Hepatic stellate cell (primary cell): ENCODE results near the gene TGFBR3L.
A peak's percentile ranks its signal among the peaks of the same experiment; 100 is the strongest.
"Not testable (repeated sequence)": the region's sequence is repeated elsewhere in the genome, so short reads cannot be mapped to it uniquely, and the experiment has no call there.

Experiments used
- DNase-seq: peaks from one replicate; pipeline ENCODE4 v3.0.0; 2011; ENCODE audit warnings: low spot score

TGFBR3L gene

DNA sequence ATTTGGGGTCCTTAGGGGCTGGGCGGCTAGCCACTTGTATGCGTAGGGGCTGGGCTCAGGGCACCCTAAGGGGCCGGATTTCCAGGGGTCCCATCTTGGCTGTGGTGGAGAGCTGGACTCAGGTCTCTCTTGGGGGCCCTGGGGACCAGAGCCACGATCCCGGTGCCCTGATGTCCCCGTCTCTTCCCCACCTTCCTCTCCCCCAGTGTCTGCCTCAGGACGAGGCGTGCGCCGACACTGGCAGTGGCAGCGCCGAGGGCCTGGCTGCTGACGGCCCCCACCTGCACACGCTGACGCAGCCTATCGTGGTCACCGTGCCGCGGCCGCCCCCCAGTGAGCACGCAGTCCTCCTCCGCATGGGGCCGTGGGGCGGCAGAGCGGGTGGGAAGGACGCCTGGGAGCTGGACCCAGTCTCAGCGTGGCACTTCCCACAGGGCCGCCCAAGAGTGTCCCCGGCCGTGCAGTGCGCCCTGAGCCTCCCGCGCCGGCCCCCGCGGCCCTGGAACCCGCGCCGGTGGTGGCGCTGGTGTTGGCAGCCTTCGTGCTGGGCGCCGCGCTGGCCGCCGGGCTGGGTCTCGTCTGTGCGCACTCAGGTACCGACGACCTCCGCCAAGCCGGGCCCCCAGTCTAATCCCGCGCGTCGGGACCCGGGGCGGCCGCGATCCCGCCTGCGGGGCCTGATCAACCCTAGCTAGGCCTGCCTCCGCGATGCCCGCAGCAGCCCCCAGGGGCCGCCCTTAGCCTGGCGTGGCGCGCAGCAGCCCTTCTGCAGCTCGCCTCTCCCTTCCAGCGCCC is 2.8 kb downstream of the TGFBR3L start:
- DNase-seq: peak; percentile 84

DNA sequence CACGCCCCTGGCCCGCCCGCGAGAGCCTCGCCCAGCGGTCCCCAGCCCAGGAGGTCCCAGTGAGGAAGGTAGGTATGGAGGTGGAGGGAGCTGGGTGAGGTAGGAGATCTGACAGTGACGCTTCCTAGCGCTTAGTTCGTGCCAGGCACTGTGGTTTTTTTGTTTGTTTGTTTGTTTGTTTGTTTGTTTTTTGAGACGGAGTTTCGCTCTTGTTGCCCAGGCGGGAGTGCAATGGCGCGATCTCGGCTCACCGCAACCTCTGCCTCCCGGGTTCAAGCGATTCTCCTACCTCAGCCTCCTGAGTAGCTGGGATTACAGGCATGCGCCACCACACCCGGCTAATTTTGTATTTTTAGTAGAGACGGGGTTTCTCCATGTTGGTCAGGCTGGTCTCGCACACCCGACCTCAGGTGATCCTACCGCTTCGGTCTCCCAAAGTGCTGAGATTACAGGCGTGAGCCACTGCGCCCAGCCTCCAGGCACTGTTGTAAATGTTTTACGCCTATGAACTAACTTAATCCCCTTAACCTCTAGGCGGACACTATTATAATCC is 3.5 kb downstream of the TGFBR3L start:
- not testable (repeated sequence) for DNase-seq

DNA sequence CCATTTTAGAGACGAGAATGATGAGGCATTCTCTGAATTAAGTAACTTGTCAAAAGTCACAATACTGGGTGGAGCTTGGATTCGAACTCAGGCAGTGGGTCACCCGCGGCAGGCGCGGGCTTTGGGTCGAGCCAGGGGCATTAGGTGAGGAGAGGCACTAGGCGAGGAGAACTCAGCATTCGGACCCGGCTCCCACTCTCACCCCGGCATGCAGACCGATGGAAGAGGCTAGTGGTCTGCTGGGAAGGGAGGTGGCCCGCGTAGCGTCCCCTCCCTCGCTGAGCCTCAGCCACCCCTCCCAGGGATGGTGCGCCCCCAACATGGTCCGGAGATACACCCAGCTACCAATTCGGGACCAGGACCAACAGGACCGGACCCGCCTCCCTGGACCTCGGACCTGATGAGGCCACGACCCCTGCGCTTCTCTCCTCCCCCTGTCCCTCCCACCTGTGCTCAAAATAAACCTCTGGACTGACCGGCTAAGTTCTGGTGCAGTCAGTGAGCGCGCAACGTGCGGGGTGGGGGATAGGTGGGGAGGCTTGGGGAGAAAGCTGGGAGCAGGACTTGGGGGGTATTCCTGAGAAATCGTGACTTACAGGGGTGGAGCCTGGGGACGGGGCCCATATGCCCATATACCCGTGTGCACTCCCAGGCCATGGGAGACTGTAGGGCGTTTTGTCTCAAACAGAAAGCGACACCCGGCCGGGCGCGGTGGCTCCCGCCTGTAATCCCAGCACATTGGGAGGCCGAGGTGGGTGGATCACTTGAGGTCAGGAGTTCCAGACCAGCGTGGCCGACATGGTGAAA is 4.2 kb downstream of the TGFBR3L start:
- DNase-seq: no peak

DNA sequence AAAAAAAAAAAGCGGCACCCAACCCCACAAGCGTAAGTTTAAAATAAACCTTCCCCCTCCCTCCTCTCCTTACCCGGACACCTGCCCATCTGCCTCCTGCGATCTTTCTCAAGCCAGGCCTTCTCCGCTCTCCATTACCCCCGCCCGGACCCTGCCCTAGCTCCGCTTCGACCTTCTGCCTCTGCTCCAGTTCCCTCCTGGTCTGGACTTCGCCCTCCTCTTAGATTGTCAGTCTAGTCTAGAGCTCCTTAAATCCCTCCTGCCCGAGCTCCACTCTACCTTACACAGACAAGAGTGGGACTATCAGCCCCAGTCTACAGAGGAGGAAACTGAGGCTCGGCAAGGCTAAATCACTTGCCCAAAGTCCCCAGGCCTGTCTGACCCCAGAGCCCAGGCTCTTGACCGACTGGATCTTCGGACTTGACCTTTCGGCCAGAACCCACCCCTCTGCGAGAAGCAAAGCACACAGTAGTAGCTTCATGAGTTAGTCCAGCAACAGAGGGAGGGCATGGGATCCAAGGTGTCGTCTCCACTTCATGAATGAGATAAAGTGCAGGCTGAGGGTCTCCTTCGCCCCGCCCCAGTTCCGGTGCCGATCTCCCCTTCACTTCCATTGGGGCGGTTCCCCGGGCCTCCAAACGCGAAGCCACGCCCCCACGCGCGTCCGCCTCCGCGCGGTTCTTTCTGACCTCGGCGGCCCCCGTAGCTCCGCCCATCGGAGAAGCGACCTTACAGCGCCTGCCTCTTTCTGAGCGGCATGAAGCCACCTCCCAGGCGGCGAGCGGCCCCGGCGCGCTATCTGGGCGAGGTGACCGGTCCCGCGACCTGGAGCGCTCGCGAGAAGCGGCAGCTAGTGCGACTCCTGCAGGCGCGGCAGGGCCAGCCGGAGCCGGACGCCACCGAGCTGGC is 5.2 kb downstream of the TGFBR3L start, which contains the start of gene SNAPC2:
TSS of gene SNAPC2 (plus strand) at position 729 of the 909 bp plus-strand sequence. CDS start at position 758, 29 bp downstream.
- peak; percentile 94 for DNase-seq

DNA sequence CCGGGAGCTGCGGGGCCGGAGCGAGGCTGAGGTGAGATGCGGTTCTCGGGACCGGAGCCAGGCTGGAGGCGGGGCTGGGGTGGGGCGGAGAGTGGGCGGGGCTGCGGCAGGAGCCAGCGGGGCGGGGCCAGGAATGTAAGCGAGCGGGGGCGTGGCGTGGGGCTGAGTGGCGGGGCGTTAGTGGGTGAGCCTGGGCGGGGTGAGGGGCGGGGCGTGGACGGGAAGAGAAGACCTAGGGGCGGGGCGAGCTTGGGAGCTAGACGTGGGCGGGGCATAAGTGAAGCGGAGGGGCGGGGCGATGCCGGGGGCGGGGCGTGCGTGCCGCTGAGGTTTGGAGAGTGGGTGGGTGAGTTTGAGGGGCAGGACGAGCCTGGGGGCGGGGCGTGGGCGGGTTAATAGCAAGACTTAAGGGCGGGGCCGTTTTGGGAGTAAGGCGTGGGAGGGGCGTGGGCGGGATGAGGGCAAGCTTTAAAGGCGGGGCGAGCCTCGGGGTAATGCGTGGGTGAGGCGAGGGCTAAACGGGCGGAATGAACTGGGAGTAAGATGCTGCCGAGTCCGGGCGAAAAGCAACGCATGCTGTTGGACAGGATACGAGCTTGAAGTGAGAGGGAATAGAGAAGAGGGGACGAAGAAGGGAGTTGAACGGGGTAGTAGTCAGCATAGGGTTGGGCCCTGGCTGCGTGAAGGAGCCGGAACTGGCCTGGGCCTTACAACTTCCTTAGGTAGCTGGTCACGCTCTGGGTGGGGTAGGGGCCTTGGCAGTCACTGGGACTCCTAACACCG is 6.1 kb downstream of the TGFBR3L start:
- DNase-seq: peak; percentile 96

DNA sequence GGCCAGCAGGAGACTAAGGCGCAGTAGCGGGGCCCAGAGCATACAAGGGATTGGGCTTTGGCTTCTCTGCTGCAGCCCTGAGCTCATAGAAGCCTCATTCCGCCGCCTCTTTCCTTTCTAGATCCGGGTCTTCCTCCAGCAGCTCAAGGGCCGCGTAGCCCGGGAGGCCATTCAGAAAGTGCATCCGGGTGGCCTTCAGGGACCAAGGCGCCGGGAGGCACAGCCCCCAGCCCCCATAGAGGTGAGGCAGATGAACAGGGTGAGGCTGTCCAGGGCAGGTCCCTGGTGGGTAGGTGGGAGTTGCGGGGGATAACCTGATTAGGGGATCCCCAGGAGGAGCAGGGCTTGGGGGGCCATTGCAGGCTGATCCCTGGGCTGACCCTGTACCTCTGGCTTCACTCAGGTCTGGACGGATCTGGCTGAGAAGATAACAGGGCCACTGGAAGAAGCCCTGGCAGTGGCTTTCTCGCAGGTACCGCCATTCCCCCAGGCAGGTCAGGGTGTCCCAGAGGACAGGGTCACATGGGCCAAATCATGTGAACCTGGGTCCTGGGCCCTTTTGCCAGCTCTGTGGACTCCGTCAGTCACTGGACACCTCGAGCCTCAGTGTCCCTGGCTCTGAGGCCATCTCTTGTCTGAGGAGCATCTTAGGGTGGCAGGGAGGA is 6.8 kb downstream of the TGFBR3L start:
- no peak for DNase-seq

DNA sequence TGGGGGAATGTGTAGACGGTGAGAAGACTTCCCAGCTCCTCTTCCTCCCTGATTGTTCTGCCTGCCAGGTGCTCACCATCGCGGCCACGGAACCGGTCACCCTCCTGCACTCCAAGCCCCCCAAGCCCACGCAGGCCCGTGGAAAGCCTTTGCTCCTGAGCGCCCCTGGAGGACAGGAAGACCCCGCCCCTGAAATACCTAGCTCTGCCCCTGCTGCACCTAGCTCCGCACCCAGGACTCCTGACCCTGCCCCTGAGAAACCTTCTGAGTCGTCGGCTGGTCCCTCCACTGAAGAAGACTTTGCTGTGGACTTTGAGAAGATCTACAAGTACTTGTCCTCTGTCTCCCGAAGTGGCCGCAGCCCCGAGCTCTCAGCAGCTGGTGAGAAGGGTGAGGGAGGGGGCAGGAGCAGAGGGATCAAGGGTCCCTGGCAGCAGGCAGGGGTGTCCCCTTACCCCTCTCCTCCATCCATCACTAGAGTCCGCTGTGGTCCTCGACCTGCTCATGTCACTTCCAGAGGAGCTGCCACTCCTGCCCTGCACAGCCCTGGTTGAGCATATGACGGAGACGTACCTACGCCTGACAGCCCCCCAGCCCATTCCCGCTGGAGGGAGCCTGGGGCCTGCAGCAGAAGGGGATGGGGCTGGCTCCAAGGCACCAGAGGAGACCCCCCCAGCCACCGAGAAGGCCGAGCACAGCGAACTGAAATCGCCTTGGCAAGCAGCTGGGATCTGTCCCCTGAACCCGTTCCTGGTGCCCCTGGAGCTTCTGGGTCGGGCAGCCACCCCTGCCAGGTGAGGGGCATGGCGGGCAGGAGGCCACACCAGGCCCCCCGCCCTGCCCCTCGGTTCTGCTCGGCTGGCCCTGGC is 7.6 kb downstream of the TGFBR3L start:
- no peak for DNase-seq

DNA sequence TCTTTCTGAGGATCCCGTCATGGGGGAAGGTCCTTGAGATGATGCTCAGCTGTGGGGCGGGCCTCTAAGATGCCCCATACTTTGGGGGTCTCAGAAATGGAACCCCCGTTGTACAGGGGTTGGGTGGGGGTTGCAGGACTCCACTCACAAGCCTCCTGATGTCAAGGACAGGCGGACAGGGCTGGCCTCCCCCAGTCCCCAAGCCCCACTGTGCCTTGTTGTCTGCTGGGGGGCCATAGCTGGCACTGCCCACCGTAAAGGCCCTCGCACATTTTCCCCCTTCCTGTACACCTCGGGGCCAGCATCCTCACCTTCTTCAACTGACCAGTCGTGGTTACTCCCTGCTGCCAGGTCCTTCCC is 8.2 kb downstream of the TGFBR3L start:
- DNase-seq: no peak

DNA sequence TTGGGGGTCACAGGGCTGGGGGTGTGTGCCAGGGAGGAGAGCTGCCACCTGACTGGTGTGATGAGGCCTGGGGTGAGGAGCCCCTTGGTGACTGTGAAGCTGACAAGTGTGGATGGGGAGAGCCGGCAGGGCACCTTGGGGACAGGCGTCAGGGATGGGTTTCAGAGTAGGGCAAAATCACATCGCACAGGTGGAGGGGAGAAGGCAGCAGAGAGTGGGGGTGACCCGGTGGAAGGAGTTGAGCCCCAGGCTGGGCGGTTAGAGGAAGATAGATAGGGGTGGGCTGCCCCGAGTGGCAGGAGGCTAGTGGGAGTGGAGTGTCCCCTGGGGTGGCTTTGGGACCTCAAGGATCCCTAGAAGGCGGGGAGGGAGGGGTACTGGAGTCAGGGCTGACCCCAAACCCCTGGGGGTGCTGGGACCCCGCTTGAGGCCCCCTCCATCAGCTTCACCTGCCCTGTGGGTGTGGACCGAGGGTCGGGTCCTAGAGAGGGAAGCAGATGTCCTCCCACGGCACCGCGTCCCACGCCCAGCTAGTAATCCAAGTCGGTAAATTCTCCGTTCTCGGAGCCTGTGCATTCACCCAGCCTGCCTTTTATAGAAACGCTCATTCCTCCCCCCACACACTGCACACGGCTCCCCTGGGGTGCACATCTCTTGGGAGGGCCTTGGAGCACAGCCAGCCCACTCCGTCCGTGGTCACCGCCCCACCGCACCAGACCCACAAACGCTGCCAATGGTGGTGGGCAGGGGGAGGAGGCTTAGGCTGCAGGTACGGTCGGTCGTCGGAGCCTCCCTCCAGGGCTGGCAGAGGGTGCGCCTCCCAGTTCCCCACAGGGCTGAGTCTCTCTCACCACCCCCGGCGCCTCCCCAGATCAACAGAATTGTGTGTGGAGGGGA is 8.9 kb downstream of the TGFBR3L start:
- DNase-seq: no peak

DNA sequence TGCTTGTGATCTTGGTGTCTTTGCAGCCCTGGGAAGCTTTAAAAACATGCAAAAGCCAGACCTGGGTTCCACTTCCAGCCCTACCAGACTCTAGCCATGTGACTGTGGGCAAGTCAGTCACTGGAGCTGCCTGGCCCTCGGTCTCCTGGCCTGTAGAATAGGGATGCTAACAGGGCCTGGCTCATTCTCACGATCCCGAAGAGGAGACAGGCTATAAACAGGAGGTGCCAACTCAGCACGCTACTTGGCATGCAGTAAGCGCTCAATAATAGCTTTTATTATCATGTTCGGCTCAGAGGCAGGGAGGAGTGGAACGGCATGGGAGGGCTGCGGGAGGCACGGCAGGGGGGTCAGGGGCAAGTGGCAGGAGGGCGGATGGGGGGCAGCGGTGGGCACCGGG is 9.6 kb downstream of the TGFBR3L start:
- DNase-seq: no peak

DNA sequence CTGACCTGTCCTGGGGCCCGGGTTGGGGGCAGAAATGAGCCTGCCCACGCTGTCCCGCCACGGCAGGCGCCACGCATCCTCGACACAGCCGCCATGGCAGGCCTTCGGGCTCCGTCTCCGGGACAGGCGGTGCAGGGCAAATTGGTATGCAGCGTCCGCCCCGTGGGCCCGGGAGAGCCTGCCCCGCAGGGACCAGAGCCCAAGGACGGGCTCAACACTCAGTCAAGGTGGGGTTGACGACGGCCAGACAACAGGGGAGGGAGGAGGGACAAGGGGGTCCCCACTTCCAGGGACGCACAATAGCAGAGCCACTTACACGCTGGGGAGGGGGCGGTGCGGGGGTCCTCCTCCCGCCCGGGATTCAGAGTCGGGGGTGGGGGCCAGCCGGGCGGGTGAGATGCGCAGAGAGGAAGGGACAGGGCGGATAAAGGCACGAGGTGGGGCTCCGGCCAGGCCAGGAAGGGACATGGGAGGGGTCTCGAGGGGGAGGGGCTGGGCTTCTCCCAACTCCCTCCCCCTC is 10.1 kb downstream of the TGFBR3L start:
- no peak for DNase-seq

DNA sequence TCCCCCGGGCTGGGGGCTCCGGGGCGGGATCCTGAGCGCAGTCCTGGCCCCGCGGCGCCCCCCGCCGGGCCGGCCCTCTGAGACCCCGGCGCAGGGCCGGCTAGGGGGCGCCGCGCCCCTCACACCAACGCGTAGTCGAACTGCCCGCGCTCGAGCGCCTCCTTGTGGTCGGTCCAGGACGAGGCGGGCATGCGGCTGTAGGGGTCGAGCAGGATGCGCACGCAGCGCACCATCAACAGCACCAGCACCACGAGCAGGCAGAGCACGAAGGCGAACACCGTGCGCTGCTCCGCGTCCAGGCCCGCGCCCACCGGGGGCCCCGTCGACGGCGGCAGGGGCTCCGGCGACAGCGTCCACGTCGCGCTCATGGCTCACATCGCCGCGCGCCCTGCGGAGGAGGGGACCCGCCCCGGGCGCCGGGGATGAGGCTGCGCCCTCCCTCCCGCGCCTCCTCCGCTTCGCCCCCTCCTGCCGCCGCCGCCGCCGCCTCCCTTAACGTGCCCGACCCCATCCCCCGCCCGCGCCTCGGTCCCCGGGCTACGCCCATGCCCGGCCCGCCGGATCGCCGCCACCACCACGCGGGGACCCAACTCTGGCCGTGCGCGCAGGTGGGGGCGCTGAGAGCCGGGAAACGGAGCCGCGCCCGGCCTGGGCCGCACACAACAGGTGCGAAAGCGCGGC is 10.7 kb downstream of the TGFBR3L start:
- peak; percentile 97 for DNase-seq

DNA sequence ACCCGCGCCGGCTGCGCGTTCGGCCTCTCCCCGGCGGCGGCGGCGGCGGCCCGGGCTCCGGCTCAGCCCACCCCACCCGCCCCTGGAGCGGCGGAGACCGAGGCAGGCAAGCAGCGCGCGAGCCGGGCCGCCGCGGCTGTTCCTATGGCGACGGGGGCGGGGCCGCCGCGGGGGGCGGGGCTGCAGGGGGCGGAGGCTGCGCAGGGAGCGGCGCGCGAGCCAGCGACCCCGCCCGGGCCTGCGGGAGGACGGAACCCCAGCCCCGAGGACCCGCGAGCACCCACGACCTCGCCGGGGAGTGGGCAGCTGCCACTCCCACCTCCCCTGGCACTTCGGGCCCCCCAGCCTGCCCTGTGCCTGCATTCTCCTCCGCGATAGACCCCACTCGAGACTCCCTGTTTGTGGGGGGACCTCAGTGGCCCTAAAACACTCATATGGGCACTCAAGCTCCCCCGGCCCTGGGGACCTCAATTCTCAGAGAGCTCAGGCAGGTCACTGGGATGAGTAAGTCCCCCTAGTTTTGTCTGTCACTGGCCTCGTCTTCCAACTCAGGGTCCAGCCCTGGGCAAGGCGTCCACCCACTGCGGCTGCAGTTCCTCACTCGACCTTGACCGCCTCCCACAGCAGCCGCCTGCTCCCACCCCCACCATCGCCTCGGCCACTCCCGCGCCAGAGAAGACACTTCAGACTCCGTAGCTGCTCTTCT is 11.5 kb downstream of the TGFBR3L start, which contains the start of gene CTXN1:
TSS of gene CTXN1 (minus strand) at position 115 of the 706 bp plus-strand sequence. CDS start 597 bp downstream, outside the sequence.
- DNase-seq: peak; percentile 79

DNA sequence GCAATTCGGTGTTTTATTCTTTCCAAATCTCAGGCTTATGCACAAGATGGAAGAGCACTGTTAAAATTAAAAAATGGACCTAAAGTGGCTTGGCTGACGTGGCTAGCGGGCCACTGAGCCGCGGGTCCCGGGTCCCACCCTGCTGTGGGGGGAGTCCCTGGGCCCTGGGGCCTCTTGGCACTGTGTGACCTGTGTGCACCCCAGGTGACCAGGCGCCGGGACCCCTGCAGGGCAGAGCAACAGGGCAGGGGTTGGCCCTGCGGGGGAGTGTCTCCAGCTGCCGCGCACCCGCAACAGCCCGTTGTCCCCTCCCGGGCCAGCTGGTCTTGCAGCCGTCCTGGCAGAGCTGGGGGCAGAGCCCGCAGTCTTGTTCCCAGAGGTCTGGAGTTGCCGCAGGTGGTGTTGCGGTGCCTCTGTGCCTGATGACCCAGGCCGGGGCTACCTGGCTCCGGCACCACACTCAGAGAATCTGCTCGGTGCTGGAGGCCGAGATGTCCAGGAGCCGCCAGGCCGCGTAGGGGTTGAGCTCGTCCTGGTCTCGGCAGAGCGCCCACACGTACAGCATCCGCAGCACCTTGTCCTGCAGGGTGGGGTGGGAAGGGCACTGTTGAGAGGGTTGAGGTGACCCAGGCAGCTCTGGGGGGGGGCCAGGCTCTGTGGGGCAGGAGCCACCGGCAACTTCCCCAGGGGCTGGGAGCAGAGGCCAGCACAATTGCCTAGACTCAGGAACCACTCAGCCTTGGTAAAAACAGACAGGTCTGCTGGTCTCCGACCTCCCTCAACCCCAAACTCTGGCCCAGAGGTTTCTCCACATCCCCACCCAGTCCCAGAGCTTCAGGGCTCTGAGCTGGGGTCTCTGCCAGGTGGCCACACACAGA is 12.3 kb downstream of the TGFBR3L start:
- DNase-seq: no peak

DNA sequence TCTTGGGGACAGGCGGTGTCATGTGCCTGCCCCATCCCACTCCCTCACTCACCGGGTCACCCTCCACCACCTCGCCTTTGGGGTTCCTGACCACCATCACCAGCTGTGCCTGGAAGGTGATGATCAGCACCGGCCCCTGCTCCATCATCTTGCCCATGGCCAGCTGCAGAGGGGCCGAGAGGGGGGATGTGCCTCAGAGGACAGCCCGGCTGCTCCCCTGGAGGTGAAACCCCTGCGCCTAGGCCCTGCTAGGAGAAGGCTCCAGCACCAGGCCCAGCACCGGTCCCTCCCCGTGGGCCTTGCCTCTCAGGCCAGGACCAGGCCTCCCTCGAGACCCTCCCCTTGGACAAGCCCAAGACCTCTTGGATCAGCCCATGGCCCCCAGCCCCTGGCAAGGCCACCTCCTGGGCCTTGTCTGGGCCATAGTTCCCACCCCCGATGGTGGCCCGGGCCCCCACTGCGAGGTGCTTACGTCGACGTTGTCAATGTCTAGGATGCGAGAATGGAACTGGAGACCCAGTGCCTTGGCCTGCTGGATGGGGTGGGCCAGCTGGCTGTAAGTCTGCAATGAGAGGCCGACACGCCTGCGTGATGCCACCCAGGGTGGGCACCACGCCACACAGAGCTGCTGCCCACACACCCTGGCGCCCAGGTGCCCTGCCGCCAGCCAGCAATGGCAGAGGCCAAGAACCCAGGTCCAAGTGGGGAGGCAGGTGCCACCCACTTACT is 13.1 kb downstream of the TGFBR3L start:
- no peak for DNase-seq
